ENCODE data around the gene FBLN2.

FBLN2 gene

GRCh38 chr3:13681931-13682330 is 133.0 kb downstream of the FBLN2 start:
- ChIA-PET POLR2A (ENCODE audit: low non-redundant PET) (no interaction called here), CTCF (no interaction called here)
- no peak for TF ChIP-seq CTCF (conservative IDR thresholded peaks at IDR 0.05; ENCODE audit: low read depth)

GRCh38 chr3:13682331-13683013 is 133.5 kb downstream of the FBLN2 start:
- H3K27ac ChIP-seq, result no peak overlapping the region
- no peak for TF ChIP-seq CTCF (conservative IDR thresholded peaks at IDR 0.05; ENCODE audit: low read depth)
- ChIA-PET POLR2A (ENCODE audit: low non-redundant PET) (no interaction called here), CTCF (interaction anchor here (0.7 kb wide), 1 partner anchor 156 kb away, joined by 3 read pairs; no protein-coding TSS in a partner anchor)
- DNase-seq (ENCODE audit: low spot score), result no peak

More at GRCh38 chr3:13681931-13682330, 133.0 kb downstream of the FBLN2 start:
- H3K27ac ChIP-seq, result no peak overlapping the region
- DNase-seq (ENCODE audit: low spot score), result no peak

- CTCF ChIA-PET, result interaction anchor here (0.7 kb wide), 1 partner anchor 155 kb away, joined by 3 read pairs; no protein-coding TSS in a partner anchor
- DNase-seq (ENCODE audit: low spot score), result no peak
- H3K27ac ChIP-seq, result no peak overlapping the region
- POLR2A ChIA-PET (ENCODE audit: low non-redundant PET), result no interaction called here
- no peak for TF ChIP-seq CTCF (conservative IDR thresholded peaks at IDR 0.05; ENCODE audit: low read depth)
Observed at GRCh38 chr3:13683288-13683687, 134.4 kb downstream of the FBLN2 start.

- no peak for TF ChIP-seq CTCF (conservative IDR thresholded peaks at IDR 0.05; ENCODE audit: low read depth)
- H3K27ac ChIP-seq, result no peak overlapping the region
- no peak for DNase-seq (ENCODE audit: low spot score)
- ChIA-PET CTCF (no interaction called here), POLR2A (ENCODE audit: low non-redundant PET) (no interaction called here)
Observed at GRCh38 chr3:13683772-13684171, 134.8 kb downstream of the FBLN2 start.

GRCh38 chr3:13684350-13684749 is 135.4 kb downstream of the FBLN2 start:
- no peak for DNase-seq (ENCODE audit: low spot score)

GRCh38 chr3:13684854-13685253 is 135.9 kb downstream of the FBLN2 start:
- CTCF ChIA-PET, result interaction anchor here (0.5 kb wide), 1 partner anchor 35 kb away, joined by 3 read pairs; no protein-coding TSS in a partner anchor
- POLR2A ChIA-PET (ENCODE audit: low non-redundant PET), result no interaction called here
- H3K27ac ChIP-seq, result no peak overlapping the region
- no peak for TF ChIP-seq CTCF (conservative IDR thresholded peaks at IDR 0.05; ENCODE audit: low read depth)
- DNase-seq (ENCODE audit: low spot score), result no peak

More at GRCh38 chr3:13684350-13684749, 135.4 kb downstream of the FBLN2 start:
- POLR2A ChIA-PET (ENCODE audit: low non-redundant PET), result no interaction called here
- CTCF ChIA-PET, result interaction anchor here (0.5 kb wide), 1 partner anchor 34 kb away, joined by 3 read pairs; no protein-coding TSS in a partner anchor
- no peak for TF ChIP-seq CTCF (conservative IDR thresholded peaks at IDR 0.05; ENCODE audit: low read depth)
- H3K27ac ChIP-seq, result no peak overlapping the region

Measured in RWPE1 (cell line).